CD4-positive, CD25-positive, alpha-beta regulatory T cell (primary cell): ENCODE measurements around the gene EPB41L4B. TPM values are rescaled to one million over a fixed set of nuclear protein-coding genes. Genes with fewer than 3 reads are reported as not detected.
"Not testable (repeated sequence)": the region's sequence is repeated elsewhere in the genome, so short reads cannot be mapped to it uniquely, and the experiment has no call there.

Experiments used
- ATAC-seq, 2 donors: fragments of 150-1000 bp; cut with Tn5 transposase; one replicate each; pipeline ENCODE4 v1.10.0; 2021; ENCODE audit warnings: low read depth in 2 of 2, moderate number of reproducible peaks in 2 of 2, moderate library complexity in 1 of 2
- DNase-seq, 3 donors: peaks; one replicate each; pipeline versions ENCODE4 v3.0.0 to v3.0.0-alpha.2; 2012 to 2022; ENCODE audit warnings: mixed read lengths in 1 of 3
- H3K27ac ChIP-seq: one replicate; pipeline ENCODE4 v1.7.0; 2013; ENCODE audit warnings: mild to moderate bottlenecking, low read length; ENCODE audit not compliant: insufficient read depth, poor library complexity, severe bottlenecking
- H3K27me3 ChIP-seq: one replicate; pipeline ENCODE4 v1.7.0; 2013; ENCODE audit warnings: low read length; ENCODE audit not compliant: control insufficient read depth, insufficient read depth
- H3K36me3 ChIP-seq: one replicate; pipeline ENCODE4 v1.7.0; 2013; ENCODE audit warnings: mild to moderate bottlenecking, low read length, moderate library complexity; ENCODE audit not compliant: control insufficient read depth, insufficient read depth
- H3K4me1 ChIP-seq: 2 replicates; pipeline ENCODE4 v1.7.0; 2013; ENCODE audit warnings: mild to moderate bottlenecking, low read length; ENCODE audit not compliant: insufficient read depth, control insufficient read depth, poor library complexity, severe bottlenecking
- H3K4me3 ChIP-seq: one replicate; pipeline ENCODE4 v1.7.0; 2013; ENCODE audit warnings: low read depth, mild to moderate bottlenecking, low read length, moderate library complexity
- H3K9me3 ChIP-seq, 2 experiments: 1 replicate in 1 of 2; 2 replicates in 1 of 2; pipeline ENCODE4 v1.7.0; 2013; ENCODE audit warnings: low read length in 2 of 2, mild to moderate bottlenecking in 1 of 2, moderate library complexity in 1 of 2; ENCODE audit not compliant: control insufficient read depth in 2 of 2
- H3K27ac Mint-ChIP-seq, 3 donors: one replicate each; pipeline ENCODE4 v1.8.0; 2020 to 2022; ENCODE audit warnings: mild to moderate bottlenecking in 3 of 3, mixed read lengths in 3 of 3, moderate library complexity in 2 of 3
- H3K27me3 Mint-ChIP-seq: one replicate; pipeline ENCODE4 v1.8.0; 2022; ENCODE audit warnings: mild to moderate bottlenecking, mixed read lengths
- H3K36me3 Mint-ChIP-seq: one replicate; pipeline ENCODE4 v1.8.0; 2020; ENCODE audit warnings: mixed read lengths
- H3K4me1 Mint-ChIP-seq, 4 donors: one replicate each; pipeline ENCODE4 v1.8.0; 2020 to 2022; ENCODE audit warnings: mixed read lengths in 4 of 4, mild to moderate bottlenecking in 1 of 4
- H3K4me3 Mint-ChIP-seq, 4 donors: one replicate each; pipeline ENCODE4 v1.8.0; 2020 to 2022; ENCODE audit warnings: mild to moderate bottlenecking in 4 of 4, mixed read lengths in 4 of 4, moderate library complexity in 3 of 4
- H3K9me3 Mint-ChIP-seq, 7 donors: one replicate each; pipeline ENCODE4 v1.8.0; 2020 to 2022; ENCODE audit warnings: mixed read lengths in 7 of 7, mild to moderate bottlenecking in 3 of 7, moderate library complexity in 2 of 7
- polyA plus RNA-seq, 4 donors: library from polyadenylated mRNA; unstranded; fragments of 300-500 nt; fragmentation: Illumina TruSeq; gene quantifications; one replicate each; pipeline ENCODE4 v1.2.3, GENCODE V29; 2021
- total RNA-seq: library from RNA; stranded (reverse); gene quantifications from one replicate; pipeline ENCODE4 v1.2.3, GENCODE V29; 2022

EPB41L4B gene
- total and polyA plus RNA-seq, 5 donors from 2014 or later = not detected

GRCh38 chr9:109225629-109226028 lies 95.2 kb downstream of the EPB41L4B start:
- Histone ChIP-seq H3K4me3 (no peak overlapping the region), H3K36me3 (no peaks in the 10 kb centered on the region), H3K27me3 (peaks cover 6% of the 10 kb centered on the region), H3K27ac (no peak overlapping the region), H3K4me1 (no peaks in the 10 kb centered on the region), H3K9me3 (no peaks in the 10 kb centered on the region)
- ATAC-seq (no peak), DNase-seq (no peak)
- Mint-ChIP-seq H3K9me3 (no peaks in the 10 kb centered on the region), H3K4me1 (no peaks in the 10 kb centered on the region), H3K4me3 (no peak overlapping the region), H3K27me3 (peaks cover 17% of the 10 kb centered on the region), H3K36me3 (no peaks in the 10 kb centered on the region), H3K27ac (no peak overlapping the region)

- H3K27ac ChIP-seq = no peak overlapping the region
- peaks cover 15% of the 10 kb centered on the region for H3K27me3 Mint-ChIP-seq
- no peaks in the 10 kb centered on the region for H3K4me1 Mint-ChIP-seq
- no peaks in the 10 kb centered on the region for H3K4me1 ChIP-seq
- no peak overlapping the region for H3K4me3 ChIP-seq
- H3K4me3 Mint-ChIP-seq = no peak overlapping the region
- DNase-seq (no peak), ATAC-seq (no peak)
- H3K9me3 Mint-ChIP-seq = no peaks in the 10 kb centered on the region
- H3K36me3 ChIP-seq = no peaks in the 10 kb centered on the region
- no peaks in the 10 kb centered on the region for H3K36me3 Mint-ChIP-seq
- peaks cover 4% of the 10 kb centered on the region for H3K27me3 ChIP-seq
- no peak overlapping the region for H3K27ac Mint-ChIP-seq
- H3K9me3 ChIP-seq = no peaks in the 10 kb centered on the region
Observed at GRCh38 chr9:109224751-109225150, 96.1 kb downstream of the EPB41L4B start.

GRCh38 chr9:109218242-109218641 lies 102.6 kb downstream of the EPB41L4B start:
- not testable (repeated sequence) for DNase-seq, H3K4me1 Mint-ChIP-seq, H3K27ac ChIP-seq, H3K9me3 ChIP-seq, H3K36me3 ChIP-seq, H3K4me3 Mint-ChIP-seq, H3K9me3 Mint-ChIP-seq, H3K27me3 ChIP-seq, ATAC-seq, H3K27ac Mint-ChIP-seq, H3K4me1 ChIP-seq, H3K4me3 ChIP-seq, H3K36me3 Mint-ChIP-seq
- peaks cover 16% of the 10 kb centered on the region for H3K27me3 Mint-ChIP-seq

DNA sequence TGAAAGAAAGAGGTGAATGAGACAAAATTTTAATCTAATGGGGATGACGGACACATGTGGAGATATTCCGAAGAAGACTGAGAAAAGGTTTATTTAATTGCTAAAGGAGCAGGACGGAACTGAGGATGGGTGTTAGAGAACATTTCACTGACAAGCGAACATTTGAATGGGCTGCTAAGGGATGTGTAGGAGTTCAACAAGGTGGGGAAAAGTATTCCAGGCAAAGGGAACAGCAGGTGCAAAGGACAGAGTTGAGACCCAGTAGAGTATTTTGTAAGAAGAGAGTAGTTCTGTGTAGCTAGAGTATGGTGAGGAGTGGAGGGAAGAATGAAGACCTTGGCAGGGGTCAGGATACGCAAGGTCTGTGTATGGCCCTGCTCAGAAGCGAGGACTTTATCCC lies 106.4 kb downstream of the EPB41L4B start:
- H3K27ac Mint-ChIP-seq = no peak overlapping the region
- ATAC-seq = no peak

GRCh38 chr9:109213285-109214121 lies 107.4 kb downstream of the EPB41L4B start:
- peaks cover 0 to 4% (median 0%) of the 10 kb centered on the region in 7 donors for H3K9me3 Mint-ChIP-seq
- H3K27ac ChIP-seq = no peak overlapping the region
- no peaks in the 10 kb centered on the region for H3K4me1 ChIP-seq
- H3K27ac Mint-ChIP-seq = no peak overlapping the region
- no peak overlapping the region for H3K4me3 Mint-ChIP-seq
- no peaks in the 10 kb centered on the region for H3K9me3 ChIP-seq
- H3K4me1 Mint-ChIP-seq = no peaks in the 10 kb centered on the region
- H3K27me3 Mint-ChIP-seq = peaks cover 19% of the 10 kb centered on the region
- no peak for DNase-seq
- no peak for ATAC-seq
- H3K27me3 ChIP-seq = no peaks in the 10 kb centered on the region
- H3K4me3 ChIP-seq = no peak overlapping the region
- H3K36me3 ChIP-seq = no peaks in the 10 kb centered on the region
- no peaks in the 10 kb centered on the region for H3K36me3 Mint-ChIP-seq

More for the DNA sequence above, 106.4 kb downstream of the EPB41L4B start:
- Mint-ChIP-seq H3K9me3 (peaks cover 0 to 5% (median 0%) of the 10 kb centered on the region in 7 donors), H3K4me1 (no peaks in the 10 kb centered on the region), H3K36me3 (no peaks in the 10 kb centered on the region), H3K4me3 (no peak overlapping the region), H3K27me3 (peaks cover 19% of the 10 kb centered on the region)
- Histone ChIP-seq H3K27me3 (peaks cover 5% of the 10 kb centered on the region), H3K4me1 (no peaks in the 10 kb centered on the region), H3K36me3 (no peaks in the 10 kb centered on the region), H3K27ac (no peak overlapping the region), H3K9me3 (no peaks in the 10 kb centered on the region), H3K4me3 (no peak overlapping the region)
- DNase-seq = no peak

DNA sequence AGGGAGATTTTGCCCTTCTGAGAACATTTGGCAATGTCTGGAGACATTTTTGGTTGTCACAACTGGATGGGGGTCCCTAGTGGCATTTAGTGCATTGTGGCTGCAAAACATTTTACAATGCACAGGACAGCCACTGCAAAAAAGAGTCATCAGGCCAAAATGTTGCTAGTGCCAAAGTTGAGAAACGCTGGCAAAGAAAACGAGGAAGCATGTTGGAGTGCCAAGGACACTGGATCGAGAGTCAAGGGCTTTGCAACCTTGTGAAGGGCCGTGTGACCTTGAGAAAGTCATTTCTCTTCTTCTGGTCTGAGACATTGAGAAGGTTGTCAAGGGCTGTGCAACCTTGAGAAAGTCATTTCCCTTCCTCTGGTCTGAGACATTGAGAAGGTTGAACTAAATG lies 108.1 kb downstream of the EPB41L4B start:
- peaks cover 21% of the 10 kb centered on the region for H3K27me3 Mint-ChIP-seq
- ATAC-seq = no peak
- H3K27me3 ChIP-seq = no peaks in the 10 kb centered on the region
- H3K4me1 ChIP-seq = no peaks in the 10 kb centered on the region
- H3K36me3 Mint-ChIP-seq = no peaks in the 10 kb centered on the region
- no peak overlapping the region for H3K27ac Mint-ChIP-seq
- DNase-seq = no peak
- H3K27ac ChIP-seq = no peak overlapping the region
- H3K4me1 Mint-ChIP-seq = no peaks in the 10 kb centered on the region
- no peaks in the 10 kb centered on the region for H3K36me3 ChIP-seq
- peaks cover 0 to 2% (median 0%) of the 10 kb centered on the region in 7 donors for H3K9me3 Mint-ChIP-seq
- no peak overlapping the region for H3K4me3 Mint-ChIP-seq
- H3K9me3 ChIP-seq = no peaks in the 10 kb centered on the region
- no peak overlapping the region for H3K4me3 ChIP-seq

GRCh38 chr9:109206670-109207069 lies 114.2 kb downstream of the EPB41L4B start:
- Histone ChIP-seq H3K9me3 (no peaks in the 10 kb centered on the region), H3K27me3 (no peaks in the 10 kb centered on the region), H3K4me1 (no peaks in the 10 kb centered on the region), H3K36me3 (no peaks in the 10 kb centered on the region), H3K4me3 (no peak overlapping the region), H3K27ac (no peak overlapping the region)
- peaks cover 18% of the 10 kb centered on the region for H3K27me3 Mint-ChIP-seq
- no peak overlapping the region for H3K4me3 Mint-ChIP-seq
- no peaks in the 10 kb centered on the region for H3K36me3 Mint-ChIP-seq
- no peaks in the 10 kb centered on the region for H3K4me1 Mint-ChIP-seq
- ATAC-seq (no peak), DNase-seq (no peak)
- peak overlapping the region in 1 of 3 donors; percentile 34 for H3K27ac Mint-ChIP-seq
- H3K9me3 Mint-ChIP-seq = no peaks in the 10 kb centered on the region

GRCh38 chr9:109205526-109205925 lies 115.3 kb downstream of the EPB41L4B start:
- DNase-seq = no peak
- no peak for ATAC-seq
- Histone ChIP-seq H3K9me3 (no peaks in the 10 kb centered on the region), H3K4me1 (no peaks in the 10 kb centered on the region), H3K27ac (no peak overlapping the region), H3K36me3 (no peaks in the 10 kb centered on the region), H3K4me3 (no peak overlapping the region), H3K27me3 (no peaks in the 10 kb centered on the region)
- Mint-ChIP-seq H3K36me3 (no peaks in the 10 kb centered on the region), H3K27ac (no peak overlapping the region), H3K4me3 (no peak overlapping the region), H3K27me3 (peaks cover 18% of the 10 kb centered on the region), H3K4me1 (no peaks in the 10 kb centered on the region), H3K9me3 (no peaks in the 10 kb centered on the region)
